Heart right ventricle (tissue), 16 donors: ENCODE measurements around the gene C8G. TPM values are rescaled to one million over a fixed set of nuclear protein-coding genes. Genes with fewer than 3 reads are reported as not detected.

Experiments used
- ATAC-seq, 8 donors: fragments of 200-7000 bp; cut with Tn5 transposase; one replicate each; pipeline ENCODE4 v1.9.1; 2020; ENCODE audit warnings: mild to moderate bottlenecking in 8 of 8, moderate library complexity in 8 of 8, moderate number of reproducible peaks in 1 of 8
- DNase-seq, 2 donors: peaks; one replicate each; pipeline ENCODE4 v3.0.0-alpha.2; 2020
- H3K27ac ChIP-seq, 10 donors: fragments of 200-600 bp; sonication (generic) in 2 of 10; one replicate each; pipeline versions ENCODE4 v1.5.0 to v1.8.0; 2020 to 2022; ENCODE audit warnings: mild to moderate bottlenecking in 3 of 10
- H3K27me3 ChIP-seq, 7 donors: fragments of 200-600 bp; one replicate each; pipeline ENCODE4 v1.8.0; 2021 to 2022; ENCODE audit warnings: mild to moderate bottlenecking in 2 of 7
- H3K36me3 ChIP-seq, 9 donors: fragments of 200-600 bp; sonication (generic) in 1 of 9; one replicate each; pipeline versions ENCODE4 v1.5.0 to v1.8.0; 2020 to 2022; ENCODE audit warnings: mild to moderate bottlenecking in 2 of 9
- H3K4me1 ChIP-seq, 9 donors: fragments of 200-600 bp; sonication (generic) in 1 of 9; one replicate each; pipeline versions ENCODE4 v1.5.0 to v1.8.0; 2020 to 2022; ENCODE audit warnings: mild to moderate bottlenecking in 4 of 9
- H3K4me3 ChIP-seq, 10 donors: fragments of 200-600 bp; sonication (generic) in 2 of 10; one replicate each; pipeline versions ENCODE4 v1.5.0 to v1.8.0; 2020 to 2022; ENCODE audit warnings: mild to moderate bottlenecking in 7 of 10, moderate library complexity in 2 of 10
- H3K9me3 ChIP-seq, 11 donors: fragments of 200-600 bp in 10 of 11; sonication (generic) in 2 of 11; one replicate each; pipeline versions ENCODE4 v1.5.0 to v1.8.0; 2013 to 2022; ENCODE audit warnings: mild to moderate bottlenecking in 2 of 11, control low read depth in 1 of 11, moderate library complexity in 1 of 11
- CTCF ChIP-seq, 9 donors: fragments of 200-600 bp; sonication (generic) in 2 of 9; IDR thresholded peaks; one replicate each; pipeline versions ENCODE4 v1.5.0 to v1.8.0; 2021 to 2022; ENCODE audit warnings: antibody characterized with exemption in 9 of 9, mild to moderate bottlenecking in 5 of 9, moderate library complexity in 1 of 9
- WGBS, 2 donors: extraction: QIAGEN DNeasy Blood & Tissue Kit; methylation state at CpG; one replicate each; pipeline ENCODE4 v1.1.7; 2013; ENCODE audit warnings: inconsistent platforms in 1 of 2; 5-methylcytosine and 5-hydroxymethylcytosine counted together
- intact Hi-C, 10 donors: fragments of 100-400 bp; cut with DNase I; formaldehyde crosslinking; loops; one replicate each; pipeline versions ENCODE4 v1.11.1 to v1.14.2; 2022
- polyA plus RNA-seq, 2 donors: library from polyadenylated mRNA; stranded (reverse); fragments of 200-250 nt; gene quantifications; one replicate each; pipeline ENCODE4 v1.2.3, GENCODE V29; 2013
- total RNA-seq, 10 donors: library from RNA; stranded (reverse); fragmentation: NEBNext Ultra II Directional in 3 of 10; extraction: Animal tissue kit (Norgen Biotek cat#: 25700) in 3 of 10; gene quantifications; one replicate each; pipeline versions ENCODE4 v1.2.1 to v1.2.4, GENCODE V29; 2021 to 2023
- donor health status: Arrhythmogenic right ventricular cardiomyopathy.
- donor health status: ischemic (EF 13 %, LVEDD 7.1; RV severe dilation, severe dysfunction).
- donor health status: healthy with polysubstance abuse.
- donor health status: DM: no; HTN: yes; CAD: no.
- donor health status: DM: no; HTN: no; CAD: no.
- donor health status: ischemic (EF 25% LVEDD 6.9; RV normal size, moderate dysfunction).
- donor health status: ischemic (EF 25% LVEDD 5.7; RV mildly dilated, moderate dysfunction).
- donor health status: healthy.
- donor health status: DM: yes; HTN: yes; CAD: no.
- donor health status: Ischemic cardiomyopathy.
- donor health status: ischemic (EF 35%, LVEDD 5.7; RV mildly dilated, moderate dysfunction).
- donor health status: nonischemic (EF 11% LVEDD 7.7; RV severe dilation, severe dysfunction).
- donor health status: DM: yes; HTN: yes; CAD: no.
- donor health status: PGD.
- donor health status: ischemic (EF 29% LVEDD 5.4; RV normal size, mild dysfunction).
- donor health status: nonischemic (EF 23%, LVEDD 6.1; RV moderate dilation, normal function).

The C8G gene
- total and polyA plus RNA-seq, 12 donors, result 1.2 to 10.0 (median 2.2) TPM

- DNase-seq, result no peak
- Histone ChIP-seq H3K27me3 (no peaks in the 10 kb centered on the region), H3K4me3 (no peak overlapping the region), H3K9me3 (no peaks in the 10 kb centered on the region), H3K4me1 (peaks cover 13 to 50% (median 28%) of the 10 kb centered on the region in 9 donors), H3K27ac (peak overlapping the region; percentile 40 to 97 (median 80)), H3K36me3 (peaks cover 10 to 54% (median 28%) of the 10 kb centered on the region in 9 donors)
- intact Hi-C loops, result loop anchor here in 7 of 10 donors (5.0 kb wide), 6 partner anchors 38 to 148 kb away; partner anchors contain the start of genes PHPT1 (in 3 of the 7), TMEM141 (in 2 of the 7), AJM1 (in 1 of the 7) and MAMDC4 (in 1 of the 7)
- ATAC-seq, result no peak
- no peak for TF ChIP-seq CTCF (IDR thresholded peaks at IDR 0.05)
- WGBS, 2 donors, result 89% methylated on average over 42 of the region's 42 CpGs
Measured at GRCh38 chr9:136940526-136941230, 4.4 kb upstream of the C8G start.

GRCh38 chr9:136941231-136942111, 3.6 kb upstream of the C8G start:
- no peaks in the 10 kb centered on the region for H3K9me3 ChIP-seq
- no peak for DNase-seq

GRCh38 chr9:136942112-136942880, 2.7 kb upstream of the C8G start:
- Histone ChIP-seq H3K4me1 (peaks cover 13 to 57% (median 28%) of the 10 kb centered on the region in 9 donors), H3K36me3 (peaks cover 10 to 53% (median 28%) of the 10 kb centered on the region in 9 donors), H3K27ac (peak overlapping the region in 5 of 10 donors; percentile 9 to 98 (median 97)), H3K27me3 (no peaks in the 10 kb centered on the region), H3K9me3 (no peaks in the 10 kb centered on the region), H3K4me3 (peak overlapping the region in 5 of 10 donors; percentile 86 to 99 (median 96))
- 93 to 94% methylated on average over 60 of the region's 60 CpGs for WGBS, 2 donors
- intact Hi-C loops, result loop anchor here in 7 of 10 donors (5.0 kb wide), 6 partner anchors 40 to 150 kb away; partner anchors contain the start of genes PHPT1 (in 3 of the 7), TMEM141 (in 2 of the 7), AJM1 (in 1 of the 7) and MAMDC4 (in 1 of the 7)
- DNase-seq, result no peak
- TF ChIP-seq CTCF (IDR thresholded peaks at IDR 0.05), result no peak
- ATAC-seq, result no peak

More at GRCh38 chr9:136941231-136942111, 3.6 kb upstream of the C8G start:
- Histone ChIP-seq H3K27me3 (no peaks in the 10 kb centered on the region), H3K27ac (peak overlapping the region in 6 of 10 donors; percentile 72 to 97 (median 86)), H3K36me3 (peaks cover 10 to 54% (median 28%) of the 10 kb centered on the region in 9 donors), H3K4me3 (no peak overlapping the region), H3K4me1 (peaks cover 13 to 50% (median 28%) of the 10 kb centered on the region in 9 donors)
- no peak for TF ChIP-seq CTCF (IDR thresholded peaks at IDR 0.05)
- intact Hi-C loops, result loop anchor here in 7 of 10 donors (5.0 kb wide), 6 partner anchors 39 to 149 kb away; partner anchors contain the start of genes PHPT1 (in 3 of the 7), TMEM141 (in 2 of the 7), AJM1 (in 1 of the 7) and MAMDC4 (in 1 of the 7)
- WGBS, 2 donors, result 96% methylated on average over 55 of the region's 55 CpGs
- ATAC-seq, result no peak
